HG03280 (cell line): Measurements from ENCODE around the gene CBX2.

Experiments used
- ATAC-seq: cut with Tn5 transposase; IDR thresholded peaks from one replicate; pipeline ENCODE4 v1.9.1; 2021; ENCODE audit warnings: mild to moderate bottlenecking, moderate library complexity; ENCODE audit not compliant: unreplicated experiment

Gene CBX2

GRCh38 chr17:79826204-79826680 is 48.3 kb downstream of the CBX2 start:
- no peak for ATAC-seq

DNA sequence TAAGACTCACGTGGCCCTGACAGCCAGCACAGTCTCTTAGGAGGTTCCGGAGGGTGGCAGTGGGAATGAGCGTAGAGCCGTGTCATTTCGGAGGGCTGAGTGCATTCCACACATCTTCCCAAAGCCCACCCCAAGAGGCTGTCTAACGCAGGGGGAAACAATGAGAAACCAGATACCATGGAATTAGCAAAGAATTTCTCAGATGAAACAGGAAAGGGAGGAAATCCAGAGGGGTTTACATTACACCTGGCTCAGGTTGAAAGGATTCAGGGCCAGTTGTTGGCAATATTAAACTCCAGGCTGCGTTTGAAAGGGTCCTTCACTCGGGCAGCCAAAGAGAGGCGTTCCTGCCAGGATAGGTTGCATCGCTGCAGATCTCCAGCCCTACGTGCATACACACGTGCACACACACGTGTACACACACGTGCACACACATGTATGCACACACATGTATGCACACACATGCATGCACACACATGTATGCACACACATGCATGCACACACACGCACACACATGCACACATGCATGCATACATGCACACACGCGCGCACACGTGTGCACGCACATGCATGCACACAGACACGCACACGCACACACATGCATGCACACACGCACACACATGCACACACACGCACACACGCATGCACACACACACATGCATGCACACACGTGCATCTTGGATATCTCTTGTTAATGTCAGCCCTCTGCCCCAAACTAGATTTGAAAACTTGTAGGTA is 49.1 kb downstream of the CBX2 start:
- ATAC-seq = no peak

DNA sequence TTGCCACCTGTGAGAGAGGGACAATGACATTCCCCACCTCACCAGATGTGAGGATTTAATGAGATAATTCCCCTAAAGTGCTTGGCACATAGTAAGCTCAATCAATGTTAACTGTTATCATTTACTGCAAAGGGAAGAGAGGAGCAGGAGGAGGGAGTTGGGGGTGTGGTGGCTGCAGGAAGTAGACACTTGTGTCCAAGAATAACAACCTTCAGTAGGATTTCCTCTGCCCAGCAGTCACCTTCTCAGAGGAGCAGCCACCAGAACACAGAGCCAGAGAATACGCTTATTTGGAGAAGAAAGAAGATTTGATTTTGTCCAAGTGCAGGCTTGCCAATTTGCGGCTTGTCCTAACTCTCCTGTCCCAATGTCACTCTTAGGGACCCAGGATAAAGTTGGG is 51.1 kb downstream of the CBX2 start:
- no peak for ATAC-seq

DNA sequence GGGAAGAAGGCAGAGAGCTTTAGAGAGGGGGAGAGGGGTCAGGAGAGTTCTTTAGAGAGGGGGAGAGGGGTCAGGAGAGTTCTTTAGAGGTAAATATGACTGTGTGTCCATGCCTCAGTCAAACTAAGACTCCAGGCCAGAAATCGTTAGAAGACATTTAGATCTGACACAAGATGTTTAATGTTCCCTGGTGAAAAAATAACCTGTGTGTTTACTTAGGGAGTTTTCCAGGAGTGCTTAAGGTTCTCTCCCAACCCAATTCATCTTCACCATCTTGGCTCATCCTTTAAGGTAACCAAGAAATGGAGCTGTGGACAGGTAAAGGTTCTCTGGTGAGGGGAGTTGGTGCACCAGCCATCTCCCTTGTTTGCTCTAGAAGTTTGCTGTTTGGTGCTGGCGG is 51.5 kb downstream of the CBX2 start:
- ATAC-seq = no peak

DNA sequence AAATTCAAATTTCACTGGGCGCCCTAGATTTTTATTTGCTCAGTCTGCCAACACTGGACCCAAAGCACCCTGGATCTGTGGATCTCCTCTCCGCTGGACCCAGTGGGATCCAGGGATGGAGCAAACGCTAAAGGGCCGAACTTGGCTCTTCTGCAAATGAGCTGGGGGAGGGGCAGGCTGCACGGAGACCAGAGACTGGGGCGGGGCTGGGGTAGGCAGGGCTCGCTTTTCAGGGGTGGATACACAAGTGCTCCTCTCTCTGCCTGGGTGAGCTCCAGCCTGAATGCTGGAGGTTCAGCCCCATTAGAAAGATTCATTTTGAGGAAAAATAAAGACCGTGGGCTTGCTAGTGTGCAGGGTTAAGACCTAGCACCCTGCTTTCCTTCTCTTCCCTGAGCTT is 52.4 kb downstream of the CBX2 start:
- no peak for ATAC-seq

- ATAC-seq = no peak
Observed at GRCh38 chr17:79830763-79831264, 52.9 kb downstream of the CBX2 start.

DNA sequence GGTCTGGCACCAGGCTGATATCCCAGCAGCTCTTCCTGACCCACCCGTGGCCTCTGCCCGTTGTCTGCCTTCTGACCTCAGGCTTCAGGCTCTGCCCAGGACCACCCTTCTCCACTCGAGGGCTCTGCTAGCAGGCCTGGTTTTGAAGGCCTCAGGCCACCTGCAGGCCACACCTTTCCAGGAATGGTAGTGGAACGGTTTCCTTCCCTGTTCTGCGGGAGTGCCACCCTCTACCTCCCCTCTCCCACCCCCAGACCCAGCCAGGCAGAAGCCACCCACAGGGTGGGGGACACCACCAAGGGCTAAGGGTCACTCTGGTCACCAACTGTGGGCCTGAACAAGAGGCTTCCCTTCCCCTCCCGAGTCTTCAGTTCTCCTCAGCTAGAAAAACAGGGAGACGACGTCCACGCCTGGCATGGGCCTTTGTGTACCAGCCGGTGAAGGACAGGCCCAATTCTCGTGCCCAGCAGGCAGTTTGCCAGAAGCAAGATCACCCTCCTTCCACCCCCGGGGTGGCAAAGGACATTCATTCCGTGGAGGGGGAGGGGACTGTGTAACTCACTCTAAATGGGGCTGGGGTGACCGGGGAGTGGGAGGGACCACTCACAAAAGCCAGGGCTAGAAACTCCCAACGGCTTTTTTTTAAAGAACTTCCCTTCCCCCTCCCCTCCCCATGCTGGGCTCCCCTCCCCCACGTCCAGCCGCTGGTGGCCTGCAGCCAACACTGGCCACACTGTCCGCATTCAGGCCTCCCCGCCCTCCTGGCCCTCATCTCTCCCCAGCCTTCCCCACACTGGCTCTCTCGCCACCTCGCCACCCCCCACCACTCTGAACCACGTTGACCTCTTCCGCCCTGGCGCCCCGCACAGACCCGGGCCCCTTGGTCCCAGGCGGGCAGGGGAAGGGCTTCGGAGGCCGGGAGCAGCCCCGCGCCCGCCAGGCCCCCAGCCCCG is 53.6 kb downstream of the CBX2 start:
- no peak for ATAC-seq

DNA sequence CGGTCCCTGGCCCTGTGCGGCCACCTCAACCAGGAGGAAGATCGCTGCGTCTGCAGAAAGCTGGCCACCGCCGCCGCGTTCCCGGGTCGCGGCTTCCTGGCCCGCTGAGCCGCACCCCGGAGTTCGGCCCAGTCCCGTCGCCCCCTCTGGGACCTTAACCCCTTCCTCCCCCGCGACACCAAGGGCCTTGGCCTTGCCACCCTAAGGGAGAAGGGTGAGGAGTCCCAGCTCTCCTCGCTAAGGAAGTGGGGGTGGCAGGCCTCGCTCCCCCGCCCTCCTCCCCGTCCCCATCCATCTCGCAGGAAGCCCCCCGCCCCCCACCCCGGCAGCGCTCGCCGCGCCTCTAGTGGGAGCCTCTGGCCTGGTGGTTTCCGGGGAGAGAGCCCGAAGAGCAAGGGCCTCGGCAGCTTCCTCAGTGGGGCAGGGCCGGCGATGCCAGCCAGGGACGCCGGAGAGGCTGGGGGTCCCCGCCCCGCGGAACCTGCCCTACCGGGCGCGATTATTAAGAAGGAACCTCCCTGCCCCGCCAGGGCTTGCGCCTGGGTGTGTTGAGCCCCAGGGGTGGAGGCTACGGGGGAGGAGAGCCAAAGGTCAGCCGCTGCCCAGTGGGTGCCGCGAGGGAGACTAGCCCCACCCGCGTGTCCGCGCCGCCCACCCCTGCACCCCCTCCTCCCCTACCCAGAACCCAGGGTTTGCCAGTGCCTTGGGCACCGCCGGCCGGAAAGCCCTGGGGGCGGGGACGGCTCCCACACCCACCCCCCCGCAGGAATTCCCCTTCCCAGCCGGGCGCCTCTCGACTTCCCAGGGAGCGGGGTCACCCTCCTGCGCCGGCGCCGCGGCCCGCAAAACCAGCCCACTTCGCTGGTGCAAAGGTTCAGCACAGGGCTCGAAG is 54.5 kb downstream of the CBX2 start:
- ATAC-seq = no peak

- no peak for ATAC-seq
Observed at GRCh38 chr17:79833110-79833450, 55.1 kb downstream of the CBX2 start.

GRCh38 chr17:79833744-79834564 is 56.0 kb downstream of the CBX2 start:
- ATAC-seq = no peak

- no peak for ATAC-seq
Observed at GRCh38 chr17:79834565-79835469, 56.9 kb downstream of the CBX2 start.

- no peak for ATAC-seq
Observed at GRCh38 chr17:79835470-79835899, 57.5 kb downstream of the CBX2 start.

DNA sequence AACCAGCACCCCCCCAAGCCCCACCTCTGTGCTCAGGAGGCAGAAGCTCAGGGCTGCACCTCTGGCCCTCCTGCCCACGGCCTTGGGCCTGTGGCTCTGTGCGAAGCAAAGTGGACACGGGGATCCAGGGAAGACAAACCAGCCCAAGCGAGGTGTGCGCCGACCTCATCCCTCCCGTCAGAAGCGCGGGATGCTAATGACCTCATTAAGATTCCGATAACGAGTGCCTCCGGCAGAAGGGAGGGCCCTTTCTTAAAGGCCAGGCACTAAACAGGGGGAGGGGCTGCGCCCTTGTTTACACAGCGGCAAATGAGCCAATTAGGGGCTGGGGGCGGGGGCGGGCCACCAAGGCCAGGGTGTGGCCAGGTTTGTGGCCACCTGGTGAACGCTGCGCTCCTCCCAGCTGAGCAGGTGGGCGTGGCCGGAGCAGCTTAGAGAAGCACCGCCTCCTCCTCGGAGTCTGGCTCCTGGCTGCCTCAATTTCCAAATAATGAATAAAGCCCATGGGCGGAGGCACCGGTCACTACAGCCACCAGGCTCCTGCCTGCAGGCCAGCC is 58.1 kb downstream of the CBX2 start:
- no peak for ATAC-seq

- ATAC-seq = no peak
Observed at GRCh38 chr17:79836510-79836971, 58.6 kb downstream of the CBX2 start.

- ATAC-seq = no peak
Observed at GRCh38 chr17:79836972-79837887, 59.3 kb downstream of the CBX2 start.
